Fibroblast of villous mesenchyme (primary cell): ENCODE data around the gene UBE2E3. TPM values are rescaled to one million over a fixed set of nuclear protein-coding genes. Genes with fewer than 3 reads are reported as not detected.
"Not testable (repeated sequence)": the region's sequence is repeated elsewhere in the genome, so short reads cannot be mapped to it uniquely, and the experiment has no call there.

Experiments used
- DNase-seq: peaks from one replicate; pipeline ENCODE4 v3.0.0-alpha.2; 2010; ENCODE audit warnings: low read depth
- H3K4me3 ChIP-seq: 2 replicates; pipeline ENCODE4 v1.5.1; 2011; ENCODE audit warnings: low read depth, mild to moderate bottlenecking, low read length
- total RNA-seq: library from RNA; depleted of rRNA; stranded (reverse); fragments of >200 nt; gene quantifications from 2 replicates; pipeline ENCODE4 v1.2.3, GENCODE V29; 2012
- TF ChIP-seq, protein P1 (sequence below): IDR thresholded peaks from 2 replicates; pipeline ENCODE4 v1.5.1; 2012; ENCODE audit warnings: low read depth, mild to moderate bottlenecking, low read length; ENCODE audit not compliant: insufficient read depth

Gene UBE2E3
- total RNA-seq, 1 donor, result 66.9 TPM

DNA sequence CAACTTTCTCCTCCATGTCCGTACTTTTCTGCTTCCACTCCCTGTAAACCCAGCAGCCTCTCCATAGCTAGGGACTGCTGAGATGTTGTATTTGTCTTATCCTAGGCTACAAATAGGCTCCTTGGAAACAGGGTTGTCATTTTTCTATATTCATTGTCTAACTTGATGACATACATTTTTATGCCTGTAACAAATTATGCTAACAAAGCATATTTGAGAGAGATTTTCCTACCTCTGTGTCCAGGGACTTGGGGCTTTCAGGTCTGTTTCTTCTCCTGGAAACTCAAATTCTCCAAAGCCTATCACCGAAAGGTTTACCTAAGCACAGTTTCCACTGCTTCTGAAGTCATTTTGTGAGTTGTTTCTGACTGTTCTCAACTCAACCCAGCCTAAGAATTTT lies 102.7 kb downstream of the UBE2E3 start:
- no peak overlapping the region for H3K4me3 ChIP-seq
- TF ChIP-seq, protein P1, sequence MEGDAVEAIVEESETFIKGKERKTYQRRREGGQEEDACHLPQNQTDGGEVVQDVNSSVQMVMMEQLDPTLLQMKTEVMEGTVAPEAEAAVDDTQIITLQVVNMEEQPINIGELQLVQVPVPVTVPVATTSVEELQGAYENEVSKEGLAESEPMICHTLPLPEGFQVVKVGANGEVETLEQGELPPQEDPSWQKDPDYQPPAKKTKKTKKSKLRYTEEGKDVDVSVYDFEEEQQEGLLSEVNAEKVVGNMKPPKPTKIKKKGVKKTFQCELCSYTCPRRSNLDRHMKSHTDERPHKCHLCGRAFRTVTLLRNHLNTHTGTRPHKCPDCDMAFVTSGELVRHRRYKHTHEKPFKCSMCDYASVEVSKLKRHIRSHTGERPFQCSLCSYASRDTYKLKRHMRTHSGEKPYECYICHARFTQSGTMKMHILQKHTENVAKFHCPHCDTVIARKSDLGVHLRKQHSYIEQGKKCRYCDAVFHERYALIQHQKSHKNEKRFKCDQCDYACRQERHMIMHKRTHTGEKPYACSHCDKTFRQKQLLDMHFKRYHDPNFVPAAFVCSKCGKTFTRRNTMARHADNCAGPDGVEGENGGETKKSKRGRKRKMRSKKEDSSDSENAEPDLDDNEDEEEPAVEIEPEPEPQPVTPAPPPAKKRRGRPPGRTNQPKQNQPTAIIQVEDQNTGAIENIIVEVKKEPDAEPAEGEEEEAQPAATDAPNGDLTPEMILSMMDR, result no peak
- DNase-seq, result no peak

DNA sequence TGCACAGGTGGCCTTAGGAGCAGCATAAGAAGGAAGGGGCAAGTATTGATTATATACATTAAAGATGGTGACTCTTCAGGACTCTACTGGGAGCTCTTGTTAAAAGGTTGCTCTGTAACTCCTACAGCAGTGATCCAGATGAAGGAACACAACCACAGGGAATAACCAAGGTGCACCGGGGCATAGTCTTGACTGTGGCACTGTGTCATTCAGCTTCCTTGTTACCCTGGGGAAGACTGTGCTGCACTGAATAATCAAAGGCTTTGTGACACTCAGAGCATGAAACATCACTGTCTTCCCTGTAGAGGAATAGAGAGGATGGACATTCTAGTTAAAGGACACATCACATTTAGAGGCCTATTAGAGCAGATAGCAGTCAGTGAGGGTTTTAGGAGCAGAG lies 105.3 kb downstream of the UBE2E3 start:
- no peak overlapping the region for H3K4me3 ChIP-seq
- TF ChIP-seq, protein P1, result no peak

DNA sequence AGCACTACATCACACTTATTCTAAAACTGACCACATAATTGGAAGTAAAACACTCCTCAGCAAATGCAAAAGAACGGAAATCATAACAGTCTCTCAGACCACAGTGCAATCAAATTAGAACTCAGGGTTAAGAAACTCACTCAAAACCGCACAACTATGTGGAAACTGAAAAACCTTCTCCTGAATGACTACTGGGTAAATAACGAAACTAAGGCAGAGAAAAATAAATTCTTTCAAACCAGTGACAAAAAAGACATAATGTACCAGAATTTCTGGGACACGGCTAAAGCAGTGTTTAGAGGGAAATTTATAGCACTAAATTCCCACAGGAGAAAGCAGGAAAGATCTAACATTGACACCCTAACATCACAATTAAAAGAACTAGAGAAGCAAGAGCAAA lies 111.5 kb downstream of the UBE2E3 start:
- not testable (repeated sequence) for DNase-seq, H3K4me3 ChIP-seq

More for the DNA sequence above, 105.3 kb downstream of the UBE2E3 start:
- DNase-seq, result no peak

DNA sequence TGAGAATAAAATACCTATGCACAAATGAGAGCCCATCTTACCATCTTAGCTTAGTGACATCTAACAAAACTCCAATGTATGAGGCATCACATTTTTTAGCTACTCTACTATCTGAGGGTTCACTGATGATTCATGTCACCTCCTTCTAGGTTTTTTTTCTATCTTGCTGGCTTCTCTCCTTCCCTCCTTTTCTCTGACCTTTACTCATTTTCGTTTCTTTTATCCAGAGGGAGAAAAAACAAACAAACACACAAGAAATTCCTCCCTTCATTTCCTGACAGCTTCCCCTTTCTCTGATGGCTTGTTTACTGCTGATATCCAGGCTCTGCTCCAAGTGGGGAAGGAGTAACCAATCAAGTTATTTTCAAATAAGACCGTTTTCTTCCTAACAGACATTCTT lies 115.1 kb downstream of the UBE2E3 start:
- no peak overlapping the region for H3K4me3 ChIP-seq
- DNase-seq, result peak; percentile 10
- TF ChIP-seq, protein P1, result no peak

DNA sequence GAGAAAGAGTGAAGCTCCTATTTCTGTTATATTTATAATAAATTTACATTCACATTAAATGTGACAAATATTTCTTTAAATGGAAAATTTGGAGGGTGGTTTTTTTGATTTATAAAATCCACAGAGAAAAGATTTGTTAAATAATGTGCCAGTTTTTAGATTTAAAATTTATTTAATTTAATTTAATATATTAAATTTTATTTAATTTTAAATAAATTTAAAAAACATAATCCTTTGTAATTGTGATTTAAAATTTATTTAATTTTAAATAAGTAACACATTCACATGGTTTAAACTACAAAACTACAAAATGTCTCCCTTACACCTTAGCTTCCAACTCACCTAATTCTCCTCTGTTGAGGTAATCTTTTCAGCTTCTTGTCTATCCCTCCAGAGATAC lies 123.3 kb downstream of the UBE2E3 start:
- TF ChIP-seq, protein P1, result no peak
- no peak for DNase-seq
- H3K4me3 ChIP-seq, result no peak overlapping the region

DNA sequence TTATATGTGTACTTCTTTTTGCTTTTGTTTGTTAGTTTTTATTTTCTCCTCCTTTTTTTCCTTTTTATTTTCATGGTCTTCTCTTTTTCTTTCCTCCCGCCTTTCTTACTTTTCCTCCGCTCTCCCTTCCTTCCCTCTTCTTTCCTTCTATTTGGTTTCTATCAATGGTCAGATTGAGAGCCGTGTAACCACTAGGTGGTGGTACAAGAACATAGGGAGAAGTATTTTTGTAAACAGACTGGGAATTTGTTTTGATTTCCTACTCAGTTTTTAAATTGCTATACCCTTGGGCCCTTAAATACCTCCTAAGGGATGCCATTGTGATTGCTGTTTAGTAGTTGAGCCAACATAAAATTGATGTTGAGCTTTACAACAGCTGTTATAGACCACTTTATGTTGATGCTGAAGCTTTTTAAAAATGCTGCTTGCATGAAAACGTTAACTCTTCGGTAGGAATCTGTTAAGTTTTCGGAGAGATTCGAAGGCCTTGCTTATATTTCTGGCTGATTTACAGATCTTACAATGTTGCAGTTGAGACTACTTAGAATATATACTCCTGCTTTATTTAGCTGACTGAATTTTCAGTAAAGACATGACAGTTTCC lies 124.2 kb downstream of the UBE2E3 start:
- DNase-seq, result peak; percentile 80
- TF ChIP-seq, protein P1, result peak; percentile 90
- no peak overlapping the region for H3K4me3 ChIP-seq

DNA sequence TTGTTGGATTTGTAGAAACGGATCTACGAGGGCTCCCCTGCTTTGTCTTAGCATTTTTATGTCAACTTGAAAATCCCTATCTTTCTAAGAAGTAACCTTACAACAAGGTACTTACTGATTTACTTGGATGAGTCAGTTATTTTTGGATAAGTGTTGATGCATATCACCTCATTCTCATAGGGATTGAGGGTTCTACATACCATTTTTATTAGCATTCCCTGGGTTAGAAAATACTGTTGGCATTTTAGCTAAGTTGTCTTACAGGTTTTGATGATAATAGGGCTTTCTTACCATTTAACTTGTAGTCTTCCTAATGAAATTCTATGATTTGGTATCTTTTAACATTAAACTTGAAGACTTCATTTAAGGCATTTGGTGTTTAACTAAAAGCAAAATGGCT lies 125.2 kb downstream of the UBE2E3 start:
- DNase-seq, result no peak
- TF ChIP-seq, protein P1, result no peak
- H3K4me3 ChIP-seq, result no peak overlapping the region
